Thyroid gland (tissue), 4 donors: ENCODE results near the gene SPHK1.

Source experiments
- CTCF ChIP-seq, 6 experiments: fragments of 200-600 bp in 3 of 6; fragments of 450-650 bp in 3 of 6; sonication (generic) in 3 of 6; IDR thresholded peaks; one replicate each; pipeline ENCODE4 v1.5.1; 2016 to 2019; ENCODE audit warnings: antibody characterized with exemption in 6 of 6, mild to moderate bottlenecking in 2 of 6, inconsistent platforms in 1 of 6, moderate library complexity in 1 of 6
- POLR2A ChIP-seq, 2 donors: fragments of 450-650 bp; IDR thresholded peaks; one replicate each; pipeline ENCODE4 v1.6.1; 2017; ENCODE audit warnings: antibody characterized with exemption in 2 of 2, mild to moderate bottlenecking in 2 of 2, moderate library complexity in 1 of 2

GRCh38 chr17:76337413-76337777 is 47.0 kb upstream of the SPHK1 start:
- no peak for TF ChIP-seq CTCF (IDR thresholded peaks at IDR 0.05)
- no peak for TF ChIP-seq POLR2A (IDR thresholded peaks at IDR 0.05)
